H9 (cell line): ENCODE results near the gene SYTL1. TPM values are rescaled to one million over a fixed set of nuclear protein-coding genes. Genes with fewer than 3 reads are reported as not detected.

Source experiments
- DNase-seq: peaks from one replicate; pipeline ENCODE4 v3.0.0-alpha.2; 2017
- H2AFZ ChIP-seq: one replicate; pipeline ENCODE4 v1.6.1; 2013; ENCODE audit warnings: mild to moderate bottlenecking, low read length, control low read depth, moderate library complexity
- H2AK5ac ChIP-seq: 2 replicates; pipeline ENCODE4 v1.6.1; 2013; ENCODE audit warnings: low read length, control low read depth, mixed read lengths; ENCODE audit not compliant: insufficient read length
- H2BK120ac ChIP-seq: one replicate; pipeline ENCODE4 v1.6.1; 2013; ENCODE audit warnings: low read depth, mild to moderate bottlenecking, low read length, control low read depth, inconsistent platforms; ENCODE audit not compliant: poor library complexity, severe bottlenecking
- H2BK12ac ChIP-seq: 2 replicates; pipeline ENCODE4 v1.6.1; 2013; ENCODE audit warnings: low read length, control low read depth, mixed read lengths, low read depth; ENCODE audit not compliant: insufficient read length
- H2BK15ac ChIP-seq: 2 replicates; pipeline ENCODE4 v1.6.1; 2013; ENCODE audit warnings: low read depth, low read length, control low read depth
- H2BK20ac ChIP-seq: one replicate; pipeline ENCODE4 v1.6.1; 2013; ENCODE audit warnings: low read depth, mild to moderate bottlenecking, low read length, control low read depth, inconsistent platforms; ENCODE audit not compliant: poor library complexity, severe bottlenecking
- H2BK5ac ChIP-seq: 2 replicates; pipeline ENCODE4 v1.6.1; 2013; ENCODE audit warnings: low read length, control low read depth, mixed read lengths; ENCODE audit not compliant: insufficient read length
- H3K14ac ChIP-seq: 2 replicates; pipeline ENCODE4 v1.6.1; 2013; ENCODE audit warnings: low read length, control low read depth; ENCODE audit not compliant: insufficient read depth
- H3K18ac ChIP-seq: 2 replicates; pipeline ENCODE4 v1.6.1; 2013; ENCODE audit warnings: low read depth, mild to moderate bottlenecking, mixed read lengths, low read length, control low read depth; ENCODE audit not compliant: insufficient read length
- H3K23ac ChIP-seq: 2 replicates; pipeline ENCODE4 v1.6.1; 2013; ENCODE audit warnings: low read length, control low read depth, mixed read lengths, low read depth; ENCODE audit not compliant: insufficient read length
- H3K23me2 ChIP-seq: 2 replicates; pipeline ENCODE4 v1.6.1; 2013; ENCODE audit warnings: low read depth, mild to moderate bottlenecking, mixed read lengths, low read length, control low read depth; ENCODE audit not compliant: insufficient read length, poor library complexity, severe bottlenecking
- H3K27ac ChIP-seq: 2 replicates; pipeline ENCODE4 v1.5.1; 2013; ENCODE audit warnings: low read length, control low read depth, mixed read lengths, low read depth; ENCODE audit not compliant: insufficient read length
- H3K27me3 ChIP-seq: 2 replicates; pipeline ENCODE4 v1.6.1; 2013; ENCODE audit warnings: low read length, control low read depth, inconsistent platforms; ENCODE audit not compliant: insufficient read depth
- H3K4ac ChIP-seq: 2 replicates; pipeline ENCODE4 v1.6.1; 2013; ENCODE audit warnings: low read depth, mild to moderate bottlenecking, control low read depth, inconsistent platforms, low read length, moderate library complexity
- H3K4me1 ChIP-seq: 2 replicates; pipeline ENCODE4 v1.6.1; 2013; ENCODE audit warnings: low read length, control low read depth, inconsistent platforms; ENCODE audit not compliant: insufficient read depth
- H3K4me2 ChIP-seq: 2 replicates; pipeline ENCODE4 v1.6.1; 2013; ENCODE audit warnings: low read length, control low read depth, mixed read lengths; ENCODE audit not compliant: insufficient read length, insufficient read depth
- H3K56ac ChIP-seq: 2 replicates; pipeline ENCODE4 v1.6.1; 2013; ENCODE audit warnings: low read depth, mild to moderate bottlenecking, mixed read lengths, low read length, control low read depth; ENCODE audit not compliant: insufficient read length
- H3K79me1 ChIP-seq: 2 replicates; pipeline ENCODE4 v1.6.1; 2013; ENCODE audit warnings: low read depth, mild to moderate bottlenecking, moderate library complexity, low read length, control low read depth, inconsistent platforms; ENCODE audit not compliant: insufficient read depth, poor library complexity, severe bottlenecking
- H3K79me2 ChIP-seq: 2 replicates; pipeline ENCODE4 v1.6.1; 2013; ENCODE audit warnings: low read length, control low read depth, inconsistent platforms; ENCODE audit not compliant: insufficient read depth
- H3K9ac ChIP-seq: 2 replicates; pipeline ENCODE4 v1.6.1; 2013; ENCODE audit warnings: low read length, control low read depth, mixed read lengths; ENCODE audit not compliant: insufficient read length; ENCODE audit errors: extremely low read depth
- H3K9me3 ChIP-seq: one replicate; pipeline ENCODE4 v1.6.1; 2013; ENCODE audit warnings: low read depth, low read length, inconsistent platforms; ENCODE audit not compliant: control insufficient read depth
- H3T11ph ChIP-seq: one replicate; pipeline ENCODE4 v1.6.1; 2013; ENCODE audit warnings: mild to moderate bottlenecking, low read length, control low read depth, inconsistent platforms
- H4K20me1 ChIP-seq: one replicate; pipeline ENCODE4 v1.6.1; 2013; ENCODE audit not compliant: control insufficient read depth, insufficient read length, insufficient read depth
- H4K5ac ChIP-seq: 2 replicates; pipeline ENCODE4 v1.6.1; 2013; ENCODE audit warnings: low read depth, mild to moderate bottlenecking, mixed read lengths, low read length, control low read depth; ENCODE audit not compliant: insufficient read length
- H4K8ac ChIP-seq: replicated peaks from 2 replicates; pipeline ENCODE4 v1.6.1; 2013; ENCODE audit warnings: low read length, control low read depth, mixed read lengths, low read depth; ENCODE audit not compliant: insufficient read length
- H4K91ac ChIP-seq: 2 replicates; pipeline ENCODE4 v1.6.1; 2013; ENCODE audit warnings: low read depth, mild to moderate bottlenecking, moderate library complexity, mixed read lengths, low read length, control low read depth; ENCODE audit not compliant: insufficient read length
- H3K27ac Mint-ChIP-seq, 3 experiments: 2 replicates in 2 of 3; 3 replicates in 1 of 3; pipeline ENCODE4 v1.8.0; 2020 to 2021; ENCODE audit warnings: mixed read lengths in 3 of 3, mild to moderate bottlenecking in 1 of 3, moderate library complexity in 1 of 3
- H3K27me3 Mint-ChIP-seq: 2 replicates; pipeline ENCODE4 v1.8.0; 2021; ENCODE audit warnings: low read depth, mild to moderate bottlenecking, moderate library complexity, mixed read lengths
- H3K36me3 Mint-ChIP-seq, 3 experiments: 2 replicates in 2 of 3; 3 replicates in 1 of 3; pipeline ENCODE4 v1.8.0; 2020 to 2021; ENCODE audit warnings: low read depth in 3 of 3, mixed read lengths in 3 of 3; ENCODE audit not compliant: insufficient read depth in 1 of 3
- H3K4me1 Mint-ChIP-seq, 2 experiments: 2 replicates each; pipeline ENCODE4 v1.8.0; 2020; ENCODE audit warnings: mixed read lengths in 2 of 2
- H3K4me3 Mint-ChIP-seq, 2 experiments: 2 replicates in 1 of 2; 3 replicates in 1 of 2; pipeline ENCODE4 v1.8.0; 2020 to 2021; ENCODE audit warnings: mild to moderate bottlenecking in 2 of 2, mixed read lengths in 2 of 2, moderate library complexity in 1 of 2
- H3K9me3 Mint-ChIP-seq, 2 experiments: 2 replicates in 1 of 2; 3 replicates in 1 of 2; pipeline ENCODE4 v1.8.0; 2020; ENCODE audit warnings: mild to moderate bottlenecking in 2 of 2, mixed read lengths in 2 of 2, moderate library complexity in 1 of 2
- WGBS: extraction: QIAGEN DNeasy Blood & Tissue Kit; methylation state at CpG from one replicate; pipeline ENCODE4 v1.1.7; 2013; ENCODE audit warnings: missing lambda C conversion rate, low lambda C conversion rate, mixed read lengths; ENCODE audit not compliant: insufficient read length; ENCODE audit errors: extremely low coverage; 5-methylcytosine and 5-hydroxymethylcytosine counted together
- total RNA-seq: library from RNA; stranded (reverse); gene quantifications from 2 replicates; pipeline ENCODE4 v1.2.1, GENCODE V29; 2021
- TF ChIP-seq, protein P1 (sequence below): fragments of 200-600 bp; sonication (generic); conservative IDR thresholded peaks from 3 replicates; pipeline ENCODE4 v1.8.0; 2021; ENCODE audit warnings: antibody characterized with exemption, mild to moderate bottlenecking

Gene SYTL1
- total RNA-seq, 1 experiment from 2014 or later: 12.0 TPM

DNA sequence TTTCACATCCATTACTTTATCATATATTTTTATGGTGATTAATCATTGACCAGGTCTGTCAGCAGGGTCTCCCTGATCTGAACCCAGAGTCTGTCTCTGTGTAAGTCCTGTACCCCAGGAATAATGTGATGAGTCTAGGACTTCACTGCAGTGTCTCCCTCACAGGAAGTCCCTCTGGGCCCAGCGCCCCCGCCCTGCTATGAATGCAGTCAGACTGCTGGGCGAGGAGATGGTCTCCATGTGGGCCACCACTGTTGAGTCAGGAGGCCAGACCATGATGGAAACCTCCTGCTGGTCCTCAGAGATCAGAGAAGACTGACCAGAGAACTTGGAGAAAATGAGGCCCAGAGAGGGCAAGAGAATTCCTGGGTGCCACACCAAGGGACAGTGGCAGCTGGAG is 10.4 kb upstream of the SYTL1 start:
- no peak overlapping the region for H4K5ac ChIP-seq
- no peaks in the 10 kb centered on the region for H3K27me3 ChIP-seq
- H3K4me1 ChIP-seq: no peaks in the 10 kb centered on the region
- H3K23ac ChIP-seq: no peak overlapping the region
- H2BK15ac ChIP-seq: no peak overlapping the region
- H3T11ph ChIP-seq: no peak overlapping the region
- peaks cover 2% of the 10 kb centered on the region; the same call in 1 of the 2 replicates for H3K79me2 ChIP-seq
- H3K4me2 ChIP-seq: no peak overlapping the region
- H3K9me3 ChIP-seq: no peaks in the 10 kb centered on the region
- WGBS: no CpG with 5 or more reads among the region's 3 CpGs
- no peak overlapping the region for H3K27ac ChIP-seq
- H3K23me2 ChIP-seq: no peaks in the 10 kb centered on the region
- H3K18ac ChIP-seq: no peak overlapping the region
- no peak overlapping the region for H2AFZ ChIP-seq
- DNase-seq: no peak
- H3K14ac ChIP-seq: no peak overlapping the region
- no peak overlapping the region for H4K91ac ChIP-seq
- no peak overlapping the region for H2BK20ac ChIP-seq
- Mint-ChIP-seq H3K4me1 (no peaks in the 10 kb centered on the region), H3K27me3 (no peaks in the 10 kb centered on the region), H3K9me3 (no peaks in the 10 kb centered on the region), H3K36me3 (peaks cover 22 to 56% (median 43%) of the 10 kb centered on the region in 3 experiments; a peak in 6 of 7 replicates), H3K4me3 (no peak overlapping the region), H3K27ac (no peak overlapping the region)
- H2BK120ac ChIP-seq: no peak overlapping the region
- H4K20me1 ChIP-seq: no peaks in the 10 kb centered on the region
- H2BK12ac ChIP-seq: no peak overlapping the region
- H3K79me1 ChIP-seq: peaks cover 3% of the 10 kb centered on the region
- no peak overlapping the region for H3K56ac ChIP-seq
- no peak overlapping the region for H2BK5ac ChIP-seq
- no peak overlapping the region for H3K9ac ChIP-seq
- TF ChIP-seq, protein P1, sequence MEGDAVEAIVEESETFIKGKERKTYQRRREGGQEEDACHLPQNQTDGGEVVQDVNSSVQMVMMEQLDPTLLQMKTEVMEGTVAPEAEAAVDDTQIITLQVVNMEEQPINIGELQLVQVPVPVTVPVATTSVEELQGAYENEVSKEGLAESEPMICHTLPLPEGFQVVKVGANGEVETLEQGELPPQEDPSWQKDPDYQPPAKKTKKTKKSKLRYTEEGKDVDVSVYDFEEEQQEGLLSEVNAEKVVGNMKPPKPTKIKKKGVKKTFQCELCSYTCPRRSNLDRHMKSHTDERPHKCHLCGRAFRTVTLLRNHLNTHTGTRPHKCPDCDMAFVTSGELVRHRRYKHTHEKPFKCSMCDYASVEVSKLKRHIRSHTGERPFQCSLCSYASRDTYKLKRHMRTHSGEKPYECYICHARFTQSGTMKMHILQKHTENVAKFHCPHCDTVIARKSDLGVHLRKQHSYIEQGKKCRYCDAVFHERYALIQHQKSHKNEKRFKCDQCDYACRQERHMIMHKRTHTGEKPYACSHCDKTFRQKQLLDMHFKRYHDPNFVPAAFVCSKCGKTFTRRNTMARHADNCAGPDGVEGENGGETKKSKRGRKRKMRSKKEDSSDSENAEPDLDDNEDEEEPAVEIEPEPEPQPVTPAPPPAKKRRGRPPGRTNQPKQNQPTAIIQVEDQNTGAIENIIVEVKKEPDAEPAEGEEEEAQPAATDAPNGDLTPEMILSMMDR: no peak
- no peak overlapping the region for H2AK5ac ChIP-seq
- no peak overlapping the region for H4K8ac ChIP-seq
- no peak overlapping the region for H3K4ac ChIP-seq
